Fibroblast of lung (primary cell): Measurements from ENCODE around the gene ETS1. TPM values are rescaled to one million over a fixed set of nuclear protein-coding genes. Genes with fewer than 3 reads are reported as not detected.

Experiments
- DNase-seq, 2 donors: peaks; one replicate each; pipeline versions ENCODE4 v3.0.0 to v3.0.0-alpha.2; 2010; ENCODE audit warnings: low read depth in 2 of 2
- H2AFZ ChIP-seq: 2 replicates; pipeline ENCODE4 v1.5.1; 2012; ENCODE audit warnings: low read length, control low read depth, inconsistent platforms
- H3K27ac ChIP-seq: 2 replicates; pipeline ENCODE4 v1.5.1; 2011; ENCODE audit warnings: low read length, control low read depth; ENCODE audit not compliant: insufficient read depth
- H3K27me3 ChIP-seq: 2 replicates; pipeline ENCODE4 v1.5.1; 2011; ENCODE audit warnings: mild to moderate bottlenecking, low read length; ENCODE audit not compliant: control insufficient read depth, insufficient read depth
- H3K36me3 ChIP-seq: 2 replicates; pipeline ENCODE4 v1.5.1; 2011; ENCODE audit warnings: low read length; ENCODE audit not compliant: control insufficient read depth, insufficient read depth
- H3K4me1 ChIP-seq: 2 replicates; pipeline ENCODE4 v1.5.1; 2011; ENCODE audit warnings: low read length; ENCODE audit not compliant: control insufficient read depth, insufficient read depth; ENCODE audit errors: extremely low read depth
- H3K4me2 ChIP-seq: 2 replicates; pipeline ENCODE4 v1.5.1; 2011; ENCODE audit warnings: low read length, control low read depth; ENCODE audit not compliant: insufficient read depth; ENCODE audit errors: extremely low read depth
- H3K4me3 ChIP-seq, 4 experiments: fragments of 200-600 bp in 1 of 4; sonication (generic) in 1 of 4; replicated peaks in 1 of 4; 2 replicates each; pipeline ENCODE4 v1.5.1; 2011 to 2016; ENCODE audit warnings: low read length in 4 of 4, low read depth in 3 of 4, mild to moderate bottlenecking in 3 of 4, control low read depth in 2 of 4, inconsistent platforms in 1 of 4, mixed read lengths in 1 of 4; ENCODE audit not compliant: insufficient read depth in 1 of 4; ENCODE audit errors: control extremely low read depth in 1 of 4
- H3K79me2 ChIP-seq: 2 replicates; pipeline ENCODE4 v1.5.1; 2012; ENCODE audit warnings: mild to moderate bottlenecking, low read length, inconsistent platforms; ENCODE audit not compliant: control insufficient read depth, insufficient read depth
- H3K9ac ChIP-seq: 2 replicates; pipeline ENCODE4 v1.5.1; 2011; ENCODE audit warnings: mild to moderate bottlenecking, low read length, control low read depth; ENCODE audit not compliant: insufficient read depth
- H3K9me3 ChIP-seq: 2 replicates; pipeline ENCODE4 v1.5.1; 2012; ENCODE audit warnings: low read depth, low read length; ENCODE audit not compliant: control insufficient read depth, insufficient read depth
- H4K20me1 ChIP-seq: 2 replicates; pipeline ENCODE4 v1.5.1; 2011; ENCODE audit warnings: low read length; ENCODE audit not compliant: control insufficient read depth, insufficient read depth; ENCODE audit errors: extremely low read depth
- CTCF ChIP-seq, 2 donors: IDR thresholded peaks in 1 of 2; conservative IDR thresholded peaks in 1 of 2; 1 replicate in 1 of 2; 2 replicates in 1 of 2; pipeline ENCODE4 v1.5.1; 2011 to 2012; ENCODE audit warnings: low read length in 2 of 2, control low read depth in 1 of 2, inconsistent platforms in 1 of 2, low read depth in 1 of 2, mild to moderate bottlenecking in 1 of 2
- EZH2 ChIP-seq: IDR thresholded peaks from 2 replicates; pipeline ENCODE4 v1.5.1; 2012; ENCODE audit warnings: low read length, control low read depth, mild to moderate bottlenecking; ENCODE audit errors: missing control alignments
- polyA plus RNA-seq, 2 donors: library from polyadenylated mRNA; depleted of rRNA in 1 of 2; stranded (reverse) in 1 of 2; unstranded in 1 of 2; fragments of >200 nt; gene quantifications; 2 replicates each; pipeline ENCODE4 v1.2.1, GENCODE V29; 2011 to 2012; ENCODE audit warnings: missing spikeins in 1 of 2
- total RNA-seq: library from RNA; depleted of rRNA; stranded (reverse); fragments of >200 nt; gene quantifications from 2 replicates; pipeline ENCODE4 v1.2.1, GENCODE V29; 2014

Gene ETS1
- total and polyA plus RNA-seq, 2 donors (not counting 1 experiment from before 2014, with no cell fraction given) = 51.5 to 51.7 TPM

GRCh38 chr11:128525411-128526243 is 61.7 kb downstream of the ETS1 start:
- Histone ChIP-seq H3K4me2 (peak overlapping the region; percentile 48), H3K4me1 (peaks cover 26% of the 10 kb centered on the region), H2AFZ (no peak overlapping the region), H3K79me2 (peaks cover 15% of the 10 kb centered on the region), H3K27ac (peak overlapping the region; percentile 34), H3K9ac (no peak overlapping the region), H3K4me3 (no peak overlapping the region), H3K27me3 (no peaks in the 10 kb centered on the region), H3K36me3 (no peaks in the 10 kb centered on the region), H4K20me1 (peaks cover under 1% of the 10 kb centered on the region), H3K9me3 (no peaks in the 10 kb centered on the region)
- DNase-seq = peak; percentile 47 to 92
- no peak for TF ChIP-seq CTCF (conservative IDR thresholded peaks at IDR 0.05 in 1 of 2, IDR thresholded peaks at IDR 0.05 in 1 of 2; ENCODE audit: low read depth in 1 of 2, low read length in 2 of 2)
- TF ChIP-seq EZH2 = no peak

- H3K27ac ChIP-seq = peak overlapping the region; percentile 99
- H2AFZ ChIP-seq = no peak overlapping the region
- no peak overlapping the region for H3K9ac ChIP-seq
- no peaks in the 10 kb centered on the region for H3K9me3 ChIP-seq
- H3K4me1 ChIP-seq = peaks cover 19% of the 10 kb centered on the region
- H3K36me3 ChIP-seq = no peaks in the 10 kb centered on the region
- peaks cover 3% of the 10 kb centered on the region for H4K20me1 ChIP-seq
- no peak for DNase-seq
- H3K4me3 ChIP-seq = no peak overlapping the region
- H3K4me2 ChIP-seq = peak overlapping the region; percentile 9
- H3K79me2 ChIP-seq = peaks cover 29% of the 10 kb centered on the region
- no peaks in the 10 kb centered on the region for H3K27me3 ChIP-seq
- TF ChIP-seq EZH2 = no peak
- no peak for TF ChIP-seq CTCF (conservative IDR thresholded peaks at IDR 0.05 in 1 of 2, IDR thresholded peaks at IDR 0.05 in 1 of 2; ENCODE audit: low read depth in 1 of 2, low read length in 2 of 2)
These were observed 63.2 kb downstream of the ETS1 start for GRCh38 chr11:128524172-128524571.

- Histone ChIP-seq H3K79me2 (peaks cover 35% of the 10 kb centered on the region), H3K4me3 (no peak overlapping the region), H3K9ac (peak overlapping the region; percentile 51), H3K27me3 (no peaks in the 10 kb centered on the region), H3K36me3 (no peaks in the 10 kb centered on the region), H3K27ac (peak overlapping the region; percentile 99), H3K4me1 (peaks cover 19% of the 10 kb centered on the region), H4K20me1 (peaks cover 5% of the 10 kb centered on the region), H3K4me2 (peak overlapping the region; percentile 91), H3K9me3 (no peaks in the 10 kb centered on the region), H2AFZ (no peak overlapping the region)
- TF ChIP-seq CTCF (conservative IDR thresholded peaks at IDR 0.05 in 1 of 2, IDR thresholded peaks at IDR 0.05 in 1 of 2; ENCODE audit: low read depth in 1 of 2, low read length in 2 of 2) (no peak), EZH2 (no peak)
- DNase-seq = peak; percentile 40 to 85
These were observed 63.7 kb downstream of the ETS1 start for GRCh38 chr11:128523641-128524040.
